Measurements from ENCODE around the gene PIP5K1C.

The PIP5K1C gene, protein sequence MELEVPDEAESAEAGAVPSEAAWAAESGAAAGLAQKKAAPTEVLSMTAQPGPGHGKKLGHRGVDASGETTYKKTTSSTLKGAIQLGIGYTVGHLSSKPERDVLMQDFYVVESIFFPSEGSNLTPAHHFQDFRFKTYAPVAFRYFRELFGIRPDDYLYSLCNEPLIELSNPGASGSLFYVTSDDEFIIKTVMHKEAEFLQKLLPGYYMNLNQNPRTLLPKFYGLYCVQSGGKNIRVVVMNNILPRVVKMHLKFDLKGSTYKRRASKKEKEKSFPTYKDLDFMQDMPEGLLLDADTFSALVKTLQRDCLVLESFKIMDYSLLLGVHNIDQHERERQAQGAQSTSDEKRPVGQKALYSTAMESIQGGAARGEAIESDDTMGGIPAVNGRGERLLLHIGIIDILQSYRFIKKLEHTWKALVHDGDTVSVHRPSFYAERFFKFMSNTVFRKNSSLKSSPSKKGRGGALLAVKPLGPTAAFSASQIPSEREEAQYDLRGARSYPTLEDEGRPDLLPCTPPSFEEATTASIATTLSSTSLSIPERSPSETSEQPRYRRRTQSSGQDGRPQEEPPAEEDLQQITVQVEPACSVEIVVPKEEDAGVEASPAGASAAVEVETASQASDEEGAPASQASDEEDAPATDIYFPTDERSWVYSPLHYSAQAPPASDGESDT

DNA sequence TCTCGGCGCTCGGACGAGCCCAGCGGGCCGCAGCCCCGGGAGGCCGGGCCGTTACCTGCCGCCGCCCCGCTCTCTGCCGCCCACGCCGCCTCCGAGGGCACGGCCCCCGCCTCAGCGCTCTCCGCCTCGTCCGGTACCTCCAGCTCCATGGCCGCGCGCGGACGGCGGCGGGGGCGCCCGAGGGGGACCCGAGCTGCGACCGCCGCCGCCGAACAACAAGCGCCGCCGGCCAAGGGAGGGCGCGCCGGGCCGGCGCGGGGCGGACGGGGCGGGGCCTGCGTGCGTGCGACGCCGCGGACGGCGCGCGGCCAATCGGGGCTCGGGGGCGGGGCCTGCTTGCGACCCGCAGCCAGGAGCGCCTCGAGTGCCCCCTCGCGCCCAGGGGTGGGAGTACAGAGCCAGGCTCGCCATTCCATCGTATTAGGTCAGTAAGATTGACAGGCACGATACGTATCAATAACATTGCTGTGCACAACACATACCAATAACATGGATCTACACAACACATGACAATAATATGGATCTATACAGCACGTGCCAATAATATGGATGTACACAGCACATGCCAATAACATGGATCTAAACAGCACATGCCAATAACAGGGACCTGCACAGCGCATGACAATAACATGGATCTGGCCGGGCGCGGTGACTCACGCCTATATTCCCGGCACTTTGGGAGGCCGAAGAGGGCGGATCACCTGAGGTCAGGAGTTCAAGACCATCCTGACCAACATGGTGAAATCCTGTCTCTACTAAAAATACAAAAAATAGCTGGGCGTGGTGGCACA lies at the start of gene PIP5K1C:
PIP5K1C (minus strand) TSS at position 227 of the 791 bp plus-strand sequence; CDS start at position 149, 78 bp downstream.
- DNase-seq, result peak; percentile 89

DNA sequence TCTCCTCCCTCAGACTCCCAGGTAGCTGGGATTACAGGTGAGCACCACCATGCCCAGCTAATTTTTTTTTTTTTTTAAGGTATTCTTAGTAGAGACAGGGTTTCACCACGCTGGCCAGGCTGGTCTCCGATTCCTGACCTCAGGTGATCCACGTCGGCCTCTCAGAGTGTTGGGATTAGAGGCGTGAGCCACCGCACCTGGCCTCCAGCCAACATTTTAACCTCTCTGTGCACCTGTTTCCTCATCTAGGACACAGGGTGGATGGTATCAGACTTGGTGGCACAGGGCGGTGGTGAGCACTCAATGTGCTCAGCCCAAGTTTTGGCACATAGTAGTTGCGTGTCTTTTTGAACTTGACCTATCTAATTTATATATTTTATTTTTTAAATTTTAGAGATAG lies 48.7 kb upstream of the PIP5K1C start:
- no peak for DNase-seq

DNA sequence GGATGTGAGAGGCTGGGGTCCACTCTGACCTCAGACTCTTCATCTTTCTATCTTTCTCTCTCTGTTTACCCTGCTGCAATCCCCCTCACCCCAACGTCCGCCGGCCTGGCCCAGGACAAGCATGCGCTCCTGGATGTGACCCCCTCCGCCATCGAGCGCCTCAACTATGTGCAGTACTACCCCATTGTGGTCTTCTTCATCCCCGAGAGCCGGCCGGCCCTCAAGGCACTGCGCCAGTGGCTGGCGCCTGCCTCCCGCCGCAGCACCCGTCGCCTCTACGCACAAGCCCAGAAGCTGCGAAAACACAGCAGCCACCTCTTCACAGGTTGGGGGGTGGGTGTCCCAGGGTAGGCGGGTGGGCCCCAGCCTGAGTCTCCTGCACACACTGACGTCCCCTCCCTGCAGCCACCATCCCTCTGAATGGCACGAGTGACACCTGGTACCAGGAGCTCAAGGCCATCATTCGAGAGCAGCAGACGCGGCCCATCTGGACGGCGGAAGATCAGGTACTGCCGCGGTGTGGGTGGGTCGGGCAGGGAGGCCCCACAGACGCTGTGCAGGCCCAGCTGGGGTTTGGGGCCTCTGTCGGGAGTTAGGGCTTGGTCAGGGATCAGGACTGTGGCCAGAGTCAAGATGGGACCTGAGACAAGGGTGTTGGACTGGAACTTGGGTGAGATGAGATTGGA lies 46.2 kb upstream of the PIP5K1C start:
- no peak for DNase-seq

DNA sequence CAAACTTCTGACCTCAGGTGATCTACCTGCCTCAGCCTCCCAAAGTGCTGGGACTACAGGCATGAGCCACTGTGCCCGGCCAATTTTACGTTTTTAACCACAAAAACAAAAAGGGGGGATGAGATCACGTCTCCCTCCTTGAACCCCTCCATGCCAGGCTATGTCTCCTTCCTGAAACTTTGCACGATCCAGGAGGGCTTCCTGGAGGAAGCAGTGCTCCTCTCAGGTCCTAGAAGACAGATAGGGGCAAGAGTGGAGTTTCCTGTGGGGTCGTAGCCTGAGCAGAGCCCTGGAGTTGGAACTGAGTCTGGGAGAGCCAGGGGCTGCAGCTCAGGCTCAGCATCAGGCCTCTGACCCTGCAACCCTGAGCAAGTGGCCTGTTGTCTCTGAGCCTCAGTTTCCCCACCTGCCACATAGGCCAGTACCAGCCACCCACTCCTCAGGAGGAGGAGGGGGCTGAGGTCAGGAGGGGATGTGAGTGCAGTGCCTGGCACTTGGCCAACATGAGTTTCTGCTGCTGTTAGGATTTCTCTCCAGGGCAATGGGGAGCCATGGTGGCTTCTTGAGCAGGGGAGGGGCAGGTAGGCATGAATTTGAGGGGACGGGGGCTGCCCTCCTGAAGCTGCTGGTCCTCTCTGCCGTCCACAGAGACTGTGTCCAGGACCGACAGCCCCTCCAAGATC lies 45.2 kb upstream of the PIP5K1C start:
- no peak for DNase-seq

DNA sequence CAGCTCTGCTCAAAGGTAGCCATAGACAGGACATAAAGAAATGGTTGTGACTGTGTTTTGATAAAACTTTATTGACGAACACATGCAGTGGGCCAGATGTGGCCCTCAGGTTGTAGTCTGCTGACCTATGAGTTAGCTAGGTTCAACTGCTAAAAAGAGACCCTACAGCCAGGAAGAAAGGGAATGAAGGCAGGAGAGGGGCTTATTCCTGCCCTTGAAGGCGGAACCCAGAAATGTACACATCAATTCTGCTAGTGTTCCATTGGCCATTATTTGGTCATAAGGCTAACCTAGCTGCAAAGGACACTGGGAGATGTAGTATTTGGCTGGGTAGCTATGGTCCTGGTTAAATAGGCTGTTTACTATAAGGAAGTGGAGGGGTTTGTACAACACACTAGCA lies 43.2 kb upstream of the PIP5K1C start:
- DNase-seq, result no peak

DNA sequence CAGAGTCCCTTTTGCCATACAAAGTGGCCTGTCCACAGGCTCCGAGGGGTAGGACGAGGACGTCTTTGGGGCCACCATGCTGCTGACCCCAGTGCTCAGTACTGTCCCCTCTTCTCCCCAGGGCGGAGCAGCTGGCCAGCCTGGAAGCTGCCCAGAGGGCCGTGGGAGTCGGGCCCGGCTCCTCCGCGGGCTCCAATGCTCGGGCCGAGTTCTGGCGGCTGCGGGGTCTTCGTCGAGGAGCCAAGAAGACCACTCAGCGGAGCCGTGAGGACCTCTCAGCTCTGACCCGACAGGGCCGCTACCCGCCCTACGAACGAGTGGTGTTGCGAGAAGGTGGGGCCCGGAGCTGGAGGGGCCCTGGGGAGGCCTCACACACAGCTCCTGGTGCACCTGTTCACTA lies 40.2 kb upstream of the PIP5K1C start:
- DNase-seq, result no peak

DNA sequence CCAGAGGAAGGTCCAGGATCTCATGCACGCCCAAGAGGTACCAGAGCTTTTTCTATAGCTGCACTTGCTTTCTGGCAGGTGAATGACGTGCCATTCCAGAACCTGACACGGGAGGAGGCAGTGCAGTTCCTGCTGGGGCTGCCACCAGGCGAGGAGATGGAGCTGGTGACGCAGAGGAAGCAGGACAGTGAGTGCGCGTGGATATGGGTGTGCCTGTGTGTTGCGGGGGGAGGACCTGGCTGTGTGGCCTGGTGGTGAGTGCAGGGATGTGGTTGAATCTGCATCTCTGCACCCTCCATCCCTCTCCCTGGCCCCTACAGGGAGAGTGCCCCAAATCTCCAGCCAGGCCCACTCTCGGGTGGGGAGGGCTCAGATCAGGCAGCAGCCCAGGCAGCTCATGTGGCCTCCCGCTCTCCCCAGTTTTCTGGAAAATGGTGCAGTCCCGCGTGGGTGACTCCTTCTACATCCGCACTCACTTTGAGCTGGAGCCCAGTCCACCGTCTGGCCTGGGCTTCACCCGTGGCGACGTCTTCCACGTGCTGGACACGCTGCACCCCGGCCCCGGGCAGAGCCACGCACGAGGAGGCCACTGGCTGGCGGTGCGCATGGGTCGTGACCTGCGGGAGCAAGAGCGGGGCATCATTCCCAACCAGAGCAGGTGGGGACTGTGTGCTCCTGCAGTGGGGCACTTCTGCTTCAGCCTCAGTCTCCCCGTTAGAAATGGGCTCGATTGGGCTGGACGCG lies 38.4 kb upstream of the PIP5K1C start:
- no peak for DNase-seq

DNA sequence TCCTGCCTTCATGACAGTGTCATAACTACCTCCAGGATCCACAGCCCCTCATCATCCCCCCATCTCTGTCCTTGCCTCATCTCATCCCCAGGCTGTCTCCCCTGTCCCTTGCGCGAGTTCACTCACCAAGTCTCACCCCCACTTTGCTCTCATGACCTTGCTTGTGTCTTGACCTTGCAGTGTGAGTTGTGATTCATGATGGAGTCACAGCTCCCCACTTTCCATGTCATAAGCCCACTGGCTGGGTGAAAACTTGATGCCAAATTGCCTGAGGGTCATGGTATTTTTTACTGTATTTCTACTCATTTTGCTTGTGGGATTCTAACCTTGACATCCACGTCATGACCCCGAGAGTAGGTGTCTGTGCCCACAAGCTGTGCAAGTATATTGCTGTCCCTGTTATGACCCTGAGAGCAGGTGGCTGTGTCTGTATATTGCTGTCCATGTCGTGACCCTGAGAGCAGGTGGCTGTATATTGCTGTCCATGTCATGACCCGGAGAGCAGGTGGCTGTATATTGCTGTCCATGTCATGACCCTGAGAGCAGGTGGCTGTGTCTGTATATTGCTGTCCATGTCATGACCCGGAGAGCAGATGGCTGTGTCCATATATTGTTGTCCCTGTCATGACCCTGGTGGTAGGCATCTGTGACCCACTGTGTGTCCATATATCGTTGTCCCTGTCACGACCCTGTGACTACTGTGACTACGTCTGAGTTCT lies 37.4 kb upstream of the PIP5K1C start:
- no peak for DNase-seq

DNA sequence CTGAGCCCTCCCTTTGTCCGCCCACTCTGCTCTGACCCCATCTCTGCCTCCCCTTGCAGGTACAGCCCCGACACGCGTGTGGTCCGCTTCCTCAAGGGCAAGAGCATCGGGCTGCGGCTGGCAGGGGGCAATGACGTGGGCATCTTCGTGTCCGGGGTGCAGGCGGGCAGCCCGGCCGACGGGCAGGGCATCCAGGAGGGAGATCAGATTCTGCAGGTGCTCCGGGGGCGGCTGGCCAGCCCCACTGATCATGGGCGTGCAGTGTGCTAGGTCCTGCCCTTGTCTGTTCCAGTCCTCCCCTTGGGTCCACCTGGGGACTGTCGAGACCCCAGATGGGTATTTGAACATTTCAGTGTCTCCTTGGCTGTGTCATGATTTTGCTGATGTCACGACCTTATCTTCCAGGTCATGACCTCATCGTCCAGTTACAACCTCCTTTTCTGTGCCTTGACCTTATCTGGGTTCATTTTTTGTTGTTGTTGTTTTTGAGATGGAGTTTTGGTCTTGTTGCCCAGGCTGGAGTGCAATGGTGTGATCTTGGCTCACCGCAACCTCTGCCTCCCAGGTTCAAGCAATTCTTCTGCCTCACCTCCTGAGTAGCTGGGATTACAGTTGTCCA lies 35.9 kb upstream of the PIP5K1C start:
- no peak for DNase-seq

DNA sequence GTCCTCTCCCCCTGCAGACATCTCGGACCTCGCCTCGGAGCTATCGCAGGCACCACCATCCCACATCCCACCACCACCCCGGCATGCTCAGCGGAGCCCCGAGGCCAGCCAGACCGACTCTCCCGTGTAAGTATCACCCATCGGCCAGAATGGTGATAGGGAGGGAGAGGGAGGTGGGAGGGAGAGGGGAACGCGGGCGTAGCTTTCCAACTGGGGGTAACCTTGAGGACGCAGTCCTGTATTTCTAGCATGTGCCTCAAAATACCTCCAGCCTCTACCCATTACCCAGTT lies 34.0 kb upstream of the PIP5K1C start:
- no peak for DNase-seq

DNA sequence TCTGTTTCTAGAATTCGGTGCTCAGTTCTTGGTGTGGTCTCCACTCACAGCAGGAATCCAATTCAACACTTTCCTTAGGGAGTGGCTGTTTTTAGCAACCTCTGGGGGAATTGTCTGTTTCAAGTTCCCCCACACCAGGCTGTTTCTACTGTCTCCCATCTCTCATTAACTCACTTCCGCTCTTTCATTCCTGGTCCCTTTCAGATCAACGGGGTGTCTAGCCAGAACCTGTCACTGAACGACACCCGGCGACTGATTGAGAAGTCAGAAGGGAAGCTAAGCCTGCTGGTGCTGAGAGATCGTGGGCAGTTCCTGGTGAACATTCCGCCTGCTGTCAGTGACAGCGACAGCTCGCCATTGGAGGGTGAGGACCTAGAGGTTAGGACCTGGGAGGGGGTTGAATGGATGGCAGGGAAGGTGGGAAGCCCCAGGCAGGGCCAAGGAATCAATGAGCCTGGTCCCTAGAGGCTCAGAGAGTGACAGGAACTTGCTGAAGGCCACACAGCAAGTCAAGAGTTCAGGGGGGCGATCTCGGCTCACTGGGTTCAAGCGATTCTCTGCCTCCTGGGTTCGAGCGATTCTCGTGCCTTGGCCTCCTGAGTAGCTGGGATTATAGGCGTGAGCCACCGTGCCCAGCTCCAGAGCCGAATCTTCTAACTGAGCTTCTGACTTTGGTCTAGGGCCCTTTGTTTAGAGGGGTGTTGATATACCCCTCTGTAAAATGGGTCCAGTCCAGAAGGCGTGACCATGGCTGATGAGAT lies 33.5 kb upstream of the PIP5K1C start:
- no peak for DNase-seq

DNA sequence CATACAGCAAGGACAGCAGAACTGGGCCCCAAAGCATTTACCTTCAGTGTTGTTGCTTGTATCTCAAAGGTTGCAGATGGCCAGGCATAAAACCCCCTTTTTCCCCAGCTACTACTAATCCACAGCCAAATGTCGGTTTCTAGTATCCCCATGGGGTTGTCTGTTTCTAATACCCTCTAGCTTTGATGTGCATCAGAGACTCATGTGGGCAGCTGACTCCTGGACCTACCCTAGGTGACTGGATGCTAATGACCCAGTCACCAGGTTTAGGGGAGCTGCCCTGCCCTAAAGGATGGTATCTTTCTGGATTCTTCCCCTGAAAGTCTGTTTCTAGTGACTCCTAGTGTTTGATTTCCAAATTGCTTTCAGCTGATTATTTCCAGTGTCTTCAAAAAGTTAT lies 31.8 kb upstream of the PIP5K1C start:
- DNase-seq, result no peak

DNA sequence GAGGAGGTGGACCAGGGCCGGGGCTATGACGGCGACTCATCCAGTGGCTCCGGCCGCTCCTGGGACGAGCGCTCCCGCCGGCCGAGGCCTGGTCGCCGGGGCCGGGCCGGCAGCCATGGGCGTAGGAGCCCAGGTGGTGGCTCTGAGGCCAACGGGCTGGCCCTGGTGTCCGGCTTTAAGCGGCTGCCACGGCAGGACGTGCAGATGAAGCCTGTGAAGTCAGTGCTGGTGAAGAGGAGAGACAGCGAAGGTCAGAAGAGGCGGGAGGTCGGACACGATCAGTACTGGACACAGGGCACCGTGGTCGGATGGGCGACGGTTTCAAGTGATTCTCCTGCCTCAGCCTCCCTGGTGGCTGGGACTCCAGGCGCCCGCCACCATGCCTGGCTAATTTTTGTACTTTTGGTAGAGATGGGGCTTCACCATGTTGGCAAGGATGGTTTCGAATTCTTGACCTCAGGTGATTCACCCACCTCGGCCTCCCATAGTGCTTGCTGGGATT lies 30.2 kb upstream of the PIP5K1C start:
- no peak for DNase-seq

DNA sequence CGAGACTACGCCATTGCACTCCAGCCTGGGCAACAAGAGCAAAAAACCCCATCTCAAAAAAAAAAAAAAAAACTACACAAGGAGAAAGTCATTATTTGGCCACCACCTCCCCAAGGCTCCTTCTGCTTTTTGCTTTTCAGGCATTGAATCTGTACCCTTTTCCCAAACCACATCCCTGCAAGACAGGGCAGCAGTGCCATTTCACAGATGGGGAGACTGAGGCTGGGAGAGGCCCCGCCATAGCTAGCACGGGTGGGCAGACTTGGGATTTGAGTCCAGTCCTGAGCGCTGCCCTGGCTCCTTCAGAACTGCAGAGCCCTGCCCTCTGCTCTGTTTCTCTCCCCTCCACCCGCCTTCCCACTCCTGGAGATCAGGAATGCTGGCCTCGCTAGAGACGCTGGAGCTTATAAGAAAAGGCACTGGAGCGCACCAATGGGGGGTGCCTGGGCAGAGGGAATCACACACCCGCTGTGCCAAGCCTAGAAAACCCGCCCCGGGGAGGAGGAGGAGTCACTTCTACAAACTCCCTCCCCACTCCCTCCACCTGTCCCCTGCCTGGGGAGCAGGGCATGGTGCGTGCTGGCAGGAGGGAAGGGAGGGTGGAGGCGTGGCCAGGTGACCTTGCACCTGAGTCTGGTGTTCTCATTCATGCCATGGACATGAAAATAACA lies 25.5 kb upstream of the PIP5K1C start:
- no peak for DNase-seq

DNA sequence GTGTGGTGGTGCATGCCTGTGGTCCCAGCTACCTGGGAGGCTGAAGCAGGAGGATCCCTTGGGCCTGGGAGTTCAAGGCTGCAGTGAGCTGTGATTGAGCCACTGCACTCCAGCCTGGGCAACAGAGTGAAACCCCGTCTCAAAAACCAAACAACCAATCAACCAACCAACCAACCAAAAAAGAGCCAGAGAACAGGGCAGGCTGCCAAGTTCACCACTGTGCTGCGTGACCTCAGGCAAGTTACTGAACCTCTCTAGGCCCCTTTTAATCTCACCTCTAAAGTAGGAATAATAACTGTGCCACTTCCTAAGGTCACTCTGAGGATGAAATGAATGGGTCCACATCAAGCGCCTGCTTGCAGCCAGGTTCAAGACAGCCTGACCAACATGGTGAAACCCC lies 24.9 kb upstream of the PIP5K1C start:
- DNase-seq, result no peak

DNA sequence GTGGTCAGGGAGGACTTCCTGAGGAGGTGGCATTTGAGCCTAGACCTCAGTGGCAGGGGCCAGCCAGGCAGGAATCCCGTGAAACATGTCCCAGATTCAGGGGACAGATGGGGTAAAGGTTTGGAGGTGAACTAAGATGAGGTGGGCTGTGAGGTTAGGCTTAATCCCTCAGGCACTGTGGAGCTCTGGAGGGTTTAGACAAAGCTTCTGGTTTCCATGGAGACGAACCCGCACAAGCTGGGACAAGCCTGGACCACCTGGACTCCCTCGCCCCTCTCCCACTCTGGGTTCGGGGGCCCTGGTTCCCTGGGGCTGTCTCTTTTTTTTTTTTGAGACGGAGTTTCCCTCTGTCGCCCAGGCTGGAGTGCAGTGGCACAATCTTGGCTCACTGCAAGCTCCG lies 23.6 kb upstream of the PIP5K1C start:
- peak; percentile 80 for DNase-seq

DNA sequence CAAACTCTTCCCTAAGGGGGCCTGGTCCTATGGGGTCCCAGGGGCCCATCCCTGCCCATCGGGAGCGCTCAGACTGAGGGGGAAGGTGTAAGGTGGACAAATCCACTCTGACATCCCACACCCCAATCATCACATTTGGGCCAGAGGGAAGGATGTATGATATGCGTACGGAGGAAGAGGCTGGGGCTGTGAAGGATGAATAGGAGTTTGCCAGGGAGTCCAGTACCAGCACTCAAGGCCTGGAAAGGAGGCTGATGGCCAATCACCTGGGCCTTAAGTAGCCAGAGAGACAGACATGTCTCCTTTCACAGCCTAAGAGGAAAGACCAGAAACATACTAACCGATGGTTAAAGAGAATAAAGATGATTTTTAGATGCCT lies 22.8 kb upstream of the PIP5K1C start:
- DNase-seq, result no peak

DNA sequence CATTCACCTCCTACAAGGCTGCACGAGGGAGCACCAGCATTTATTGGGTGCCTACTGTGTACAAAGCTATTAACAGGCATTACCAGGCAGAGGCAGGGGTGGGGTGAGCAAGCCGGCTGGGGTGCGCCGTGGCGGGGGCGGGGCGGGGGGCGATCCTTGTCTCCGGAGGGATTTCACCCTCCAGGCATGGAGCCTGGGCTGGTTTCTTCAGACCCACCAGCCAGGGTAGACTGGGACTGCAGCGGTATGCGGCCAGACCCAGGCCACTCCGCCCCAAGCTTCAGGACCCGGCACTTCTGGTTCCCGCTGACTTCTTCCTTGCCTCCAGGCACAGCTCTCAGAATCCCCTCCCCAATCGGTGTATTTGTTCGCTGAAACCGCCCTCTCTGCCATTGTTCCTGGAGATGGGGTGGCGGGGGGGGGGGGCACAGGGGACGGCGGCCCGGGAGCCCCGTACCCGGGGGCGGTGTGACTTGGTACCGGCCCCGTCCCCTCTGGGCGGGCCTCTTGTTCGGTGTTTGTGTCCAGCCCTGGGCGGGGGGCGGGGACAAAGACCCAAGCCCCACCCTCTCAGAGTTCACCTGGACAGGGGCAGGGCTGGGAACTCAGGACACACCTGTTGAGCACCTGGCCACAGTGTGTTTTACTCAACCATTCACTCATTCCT lies 22.3 kb upstream of the PIP5K1C start:
- no peak for DNase-seq

All from NCI-H1105 (cell line).